Cortex of kidney (tissue), 1 donor: ENCODE data around the gene ABCD3.

Source experiments
- DNase-seq: peaks from one replicate; lab custom pipeline; 2025; lab: John Stamatoyannopoulos, UW

The ABCD3 gene

DNA sequence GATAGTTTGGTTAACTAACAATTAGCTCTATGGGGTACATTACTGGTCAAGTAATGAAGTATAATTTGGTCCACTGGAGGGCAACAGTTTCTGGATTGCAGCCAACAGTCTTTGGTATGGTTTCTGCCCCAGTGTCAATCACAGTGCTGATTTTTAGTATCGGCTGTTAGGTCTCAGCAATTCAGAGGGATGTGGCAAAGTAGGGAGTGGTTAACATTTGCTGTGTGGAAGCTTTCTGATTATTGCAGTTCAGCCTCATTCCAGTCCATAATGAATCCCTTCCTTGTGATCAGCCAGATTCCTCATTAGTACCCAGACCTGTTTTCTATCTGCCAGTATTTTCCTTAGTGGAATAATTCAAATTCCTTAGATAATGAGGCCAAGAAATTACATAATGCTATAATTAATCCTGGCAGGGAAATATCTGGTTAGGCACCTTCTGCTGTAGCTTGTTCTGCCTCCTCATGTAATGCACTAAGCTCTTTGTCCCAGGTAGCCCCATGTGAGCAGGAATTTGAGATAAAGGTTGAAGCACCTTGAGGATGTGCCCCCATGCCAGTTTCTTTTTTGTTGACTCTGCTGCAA is 109.3 kb downstream of the ABCD3 start:
- no peak for DNase-seq

DNA sequence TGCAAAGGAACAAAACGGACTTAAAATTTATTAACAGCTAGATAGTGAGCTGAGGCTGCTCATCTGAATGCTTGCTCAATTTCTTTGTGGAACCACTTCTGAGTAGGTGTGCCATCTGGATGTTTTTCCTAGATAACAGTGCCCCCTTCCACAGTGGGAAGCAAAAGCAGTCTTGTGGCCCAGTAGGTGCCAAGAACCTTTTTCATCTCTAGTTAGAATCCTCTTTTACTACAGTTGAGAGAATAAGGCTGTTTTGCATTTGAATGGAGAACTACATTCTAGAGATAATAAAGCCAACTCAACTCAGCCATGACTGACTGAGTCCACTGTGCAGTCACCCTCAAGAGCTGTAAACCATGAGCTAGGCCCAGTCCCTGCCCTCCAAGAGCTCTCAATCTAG is 110.1 kb downstream of the ABCD3 start:
- DNase-seq: no peak

GRCh38 chr1:94528826-94529225 is 110.6 kb downstream of the ABCD3 start:
- no peak for DNase-seq

- DNase-seq: no peak
Measured at GRCh38 chr1:94529416-94529815, 111.2 kb downstream of the ABCD3 start.

DNA sequence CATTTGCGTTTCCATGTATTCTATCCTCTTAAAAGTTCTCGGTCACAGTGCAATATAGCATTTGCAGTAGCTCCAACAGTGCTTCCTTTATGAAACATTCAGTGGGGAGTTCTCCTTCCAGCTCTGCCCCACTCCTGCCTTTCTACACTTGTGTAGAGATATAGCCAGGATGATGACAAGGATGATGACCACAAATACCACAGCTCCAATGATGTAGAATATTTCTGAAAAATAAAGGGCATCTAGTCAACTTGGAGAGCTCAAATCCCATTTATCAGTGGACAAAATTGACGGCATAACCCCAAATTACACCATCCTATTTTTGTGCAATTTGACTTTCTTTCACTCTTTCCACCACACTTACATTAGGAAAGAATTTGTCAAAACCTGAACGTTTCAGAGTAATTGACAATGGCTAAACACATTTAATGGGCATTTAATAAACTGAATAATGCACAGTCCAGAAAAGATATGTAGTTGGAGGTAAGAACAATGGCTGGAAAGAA is 112.2 kb downstream of the ABCD3 start:
- DNase-seq: no peak

GRCh38 chr1:94531664-94532063 is 113.5 kb downstream of the ABCD3 start:
- no peak for DNase-seq

GRCh38 chr1:94532077-94532476 is 113.9 kb downstream of the ABCD3 start:
- no peak for DNase-seq

DNA sequence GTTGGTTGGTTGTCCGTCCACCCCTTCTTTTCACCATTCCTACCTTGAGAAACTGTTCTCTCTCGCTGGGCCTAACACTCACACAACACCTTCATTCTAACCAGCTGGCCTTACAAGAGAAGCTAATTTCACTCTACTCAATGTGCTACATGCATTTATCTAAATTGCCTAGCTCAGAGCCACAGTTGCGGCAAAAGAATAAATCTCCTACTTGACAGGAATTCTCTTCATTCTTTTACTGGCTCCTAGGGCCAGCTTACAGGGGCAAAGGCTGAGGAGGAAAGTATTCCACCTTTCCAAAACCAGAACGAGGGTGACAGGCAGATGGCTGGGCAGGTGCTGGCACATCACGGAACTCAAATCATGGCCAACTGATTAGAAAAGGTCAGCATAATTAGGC is 116.9 kb downstream of the ABCD3 start:
- no peak for DNase-seq

DNA sequence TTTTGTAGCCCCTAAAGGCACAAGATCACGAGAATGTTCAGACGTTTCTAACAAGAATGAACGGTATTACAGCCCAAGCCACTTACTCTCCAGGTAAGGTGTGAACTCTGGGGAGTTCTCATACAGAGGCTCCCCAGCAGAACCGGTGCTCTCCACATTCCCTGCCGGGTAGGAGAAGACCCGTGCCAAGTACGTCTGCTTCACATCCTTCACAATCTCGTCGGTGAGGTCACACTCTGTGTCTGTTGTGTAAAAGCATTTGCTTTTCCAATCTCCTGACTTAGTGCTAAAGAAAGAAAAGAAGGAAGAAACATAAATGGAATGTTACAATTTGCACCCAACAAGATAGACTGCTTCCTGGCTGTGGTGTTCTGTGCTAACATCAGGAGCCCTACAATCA is 117.7 kb downstream of the ABCD3 start:
- no peak for DNase-seq

GRCh38 chr1:94537254-94537653 is 119.1 kb downstream of the ABCD3 start:
- DNase-seq: no peak

DNA sequence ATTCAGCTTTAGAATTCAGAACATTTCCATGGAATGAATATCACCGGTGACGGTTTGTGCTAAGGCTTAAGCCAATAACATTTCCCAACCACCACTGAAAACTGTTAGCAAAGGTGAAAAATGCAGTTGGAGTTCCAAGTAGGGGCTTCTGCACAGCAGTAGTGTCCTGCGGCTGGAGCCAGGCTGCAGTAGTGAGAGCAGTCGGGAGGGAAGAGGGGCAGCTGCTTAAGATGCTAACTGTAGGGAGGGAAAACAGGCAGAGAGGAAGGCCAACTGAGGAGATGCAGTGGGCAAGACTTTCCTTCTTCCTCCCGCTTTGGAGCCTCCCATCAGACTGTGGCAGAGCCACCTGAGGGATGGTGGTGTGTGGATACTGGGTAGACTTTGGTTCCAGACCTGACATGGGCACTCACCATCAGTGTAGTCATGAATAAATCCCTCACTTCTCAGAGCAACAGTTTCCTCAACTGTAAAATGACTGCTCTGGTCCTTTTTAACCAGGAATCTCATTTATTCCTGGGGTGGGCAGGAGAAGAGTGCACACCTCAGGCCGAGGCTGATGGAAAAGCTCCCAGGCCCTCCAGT is 120.1 kb downstream of the ABCD3 start:
- no peak for DNase-seq

DNA sequence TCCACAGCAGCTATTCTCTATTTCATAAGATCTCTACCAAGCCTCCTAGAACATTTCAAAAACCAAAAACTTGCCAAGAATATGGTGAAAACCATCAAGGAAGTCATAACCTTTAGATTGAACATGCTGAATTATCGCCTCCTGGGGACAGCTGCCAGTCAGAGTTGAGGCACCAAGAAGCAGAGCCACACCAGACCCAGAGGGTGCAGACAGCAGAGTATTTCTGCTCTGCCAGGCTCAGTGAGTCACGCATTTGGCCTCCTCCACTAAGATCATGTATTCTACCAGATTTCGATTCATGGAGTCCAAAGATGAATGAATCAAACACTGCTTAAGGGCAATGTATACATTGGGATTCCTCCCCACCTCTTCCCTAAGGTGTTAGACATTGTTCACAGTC is 121.3 kb downstream of the ABCD3 start:
- no peak for DNase-seq

- no peak for DNase-seq
Measured at GRCh38 chr1:94540440-94541245, 122.5 kb downstream of the ABCD3 start.

DNA sequence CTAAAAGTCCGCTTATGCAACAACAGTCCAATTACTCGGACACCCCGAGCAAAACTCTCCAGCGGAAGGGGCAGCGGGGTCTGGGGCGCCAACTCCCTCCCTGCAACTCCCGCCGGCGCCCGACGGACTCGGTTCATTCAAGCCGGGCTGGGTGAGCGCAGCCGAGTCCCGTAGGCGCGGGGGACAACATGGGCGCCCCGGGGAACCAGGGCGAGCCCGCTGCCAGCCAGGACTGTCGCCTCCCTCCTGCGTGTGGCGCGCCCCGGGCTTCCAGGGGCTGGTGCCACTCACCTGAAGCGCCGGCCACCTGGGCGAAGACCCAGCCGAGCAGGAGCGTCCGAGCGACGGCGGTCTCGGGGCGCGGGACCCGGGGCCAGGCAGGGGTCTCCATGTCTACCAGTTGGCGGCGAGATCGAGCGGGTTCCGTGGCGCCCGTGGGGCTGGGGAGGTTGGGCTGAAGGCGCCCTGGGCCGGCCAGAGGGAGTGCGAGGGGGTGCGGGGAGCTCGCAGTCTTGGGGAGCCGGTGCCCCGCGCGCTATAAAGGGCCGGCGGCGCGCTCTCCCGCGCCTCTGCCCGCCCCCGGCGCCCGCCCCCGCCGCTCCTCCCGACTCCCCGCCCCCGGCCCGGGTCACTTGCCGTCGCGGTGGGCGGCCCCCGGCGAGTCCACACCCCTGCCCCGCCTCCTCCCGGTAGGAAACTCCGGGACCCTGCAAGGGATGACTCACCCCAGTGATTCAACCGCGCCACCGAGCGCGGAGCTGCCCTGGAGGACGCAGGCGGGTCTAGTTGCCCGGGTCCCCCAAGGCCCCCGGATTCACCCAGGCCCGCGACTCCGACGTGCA is 123.3 kb downstream of the ABCD3 start, which contains the start of gene F3:
TSS of gene F3 (minus strand) at position 514 of the 842 bp plus-strand sequence. CDS start at position 391, 123 bp downstream.
- no peak for DNase-seq

GRCh38 chr1:94542088-94542870 is 124.1 kb downstream of the ABCD3 start:
- DNase-seq: no peak

DNA sequence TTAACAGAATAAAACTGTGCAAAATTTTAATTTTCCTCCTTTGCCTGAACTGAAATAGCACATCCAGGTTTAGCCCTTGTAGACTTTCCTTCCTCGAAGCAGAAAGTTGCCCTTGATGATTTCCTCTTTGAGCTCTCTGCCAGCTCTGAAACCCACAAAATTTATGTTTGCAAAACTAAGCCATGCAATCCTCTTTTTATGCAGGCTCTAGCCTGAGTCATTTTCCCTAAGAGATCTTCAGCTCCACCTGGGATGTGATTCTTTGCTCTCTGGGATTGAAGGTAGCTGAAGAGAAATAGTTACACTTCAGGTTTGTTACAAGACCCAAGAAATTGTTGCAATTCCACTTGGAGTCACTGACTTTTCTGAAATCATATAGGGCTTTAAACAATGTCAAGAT is 124.8 kb downstream of the ABCD3 start:
- no peak for DNase-seq

DNA sequence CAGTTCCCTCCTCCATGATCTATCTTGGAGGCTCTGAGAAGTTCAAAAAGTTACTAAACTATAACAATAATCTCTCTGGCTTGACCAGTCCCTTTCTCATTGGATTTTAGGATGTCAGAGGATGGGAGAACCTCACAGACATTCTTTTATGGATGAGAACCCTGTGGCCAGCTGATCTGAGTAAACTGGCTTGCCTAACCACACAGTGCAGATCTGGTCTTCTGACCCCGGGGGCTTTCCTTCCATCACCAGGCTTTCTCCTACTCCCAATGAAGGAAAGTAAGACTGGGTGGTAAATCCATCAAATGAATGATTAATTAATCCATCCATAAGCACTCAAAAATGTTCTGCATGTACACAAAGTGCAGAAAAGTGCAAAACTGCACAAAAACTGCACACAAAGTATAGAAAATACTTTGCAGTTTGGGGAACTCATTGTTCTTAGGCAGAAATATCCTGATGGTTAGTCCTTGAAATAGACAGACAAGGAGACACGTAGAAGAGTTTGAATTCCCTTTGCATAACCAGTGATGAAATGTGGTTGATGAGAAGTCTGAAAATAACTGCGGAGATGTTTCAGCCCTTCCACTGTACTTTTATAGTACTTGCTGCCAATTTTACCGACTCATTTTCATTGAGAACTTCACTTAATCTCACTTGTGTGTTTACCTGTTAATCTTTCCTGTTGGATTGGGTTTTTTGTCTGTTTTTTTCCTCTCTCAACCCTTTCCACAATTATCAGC is 125.9 kb downstream of the ABCD3 start:
- no peak for DNase-seq

DNA sequence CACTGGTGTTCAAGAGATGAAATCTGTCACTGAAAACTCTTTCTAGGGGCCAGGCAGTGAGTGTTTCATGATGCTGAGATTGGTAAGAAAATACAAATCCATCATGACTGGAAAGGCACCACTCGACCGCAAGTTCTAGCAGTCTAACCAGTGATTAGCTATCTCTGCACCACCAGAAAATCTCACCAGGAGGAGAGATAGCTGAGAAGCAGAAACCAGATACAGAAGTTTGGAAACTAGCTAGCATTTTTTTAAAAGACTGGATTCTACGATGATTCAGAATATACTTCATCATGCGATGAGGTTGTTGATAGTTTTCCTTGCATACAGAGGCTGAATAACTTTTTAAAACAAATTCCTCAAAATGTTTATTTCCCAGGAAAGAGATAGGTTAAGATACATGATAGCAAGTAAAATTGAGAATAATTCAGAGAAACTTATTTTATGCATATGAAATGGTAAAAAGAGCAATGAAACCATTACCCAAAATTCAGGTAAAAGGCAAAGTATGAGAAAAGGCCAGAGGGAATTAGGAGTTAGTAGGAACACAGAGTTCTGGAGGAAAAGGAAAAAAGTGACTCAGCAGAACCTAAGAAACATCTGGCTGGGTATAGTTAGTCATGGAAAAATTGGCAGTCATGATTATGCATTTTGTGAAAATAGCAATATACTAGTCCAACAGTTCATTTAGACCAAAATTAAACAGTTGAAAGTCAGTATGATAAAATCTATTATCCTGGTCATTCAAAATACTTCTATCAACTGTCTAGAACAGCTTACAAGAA is 126.7 kb downstream of the ABCD3 start:
- DNase-seq: no peak

GRCh38 chr1:94549706-94550105 is 131.5 kb downstream of the ABCD3 start:
- no peak for DNase-seq

DNA sequence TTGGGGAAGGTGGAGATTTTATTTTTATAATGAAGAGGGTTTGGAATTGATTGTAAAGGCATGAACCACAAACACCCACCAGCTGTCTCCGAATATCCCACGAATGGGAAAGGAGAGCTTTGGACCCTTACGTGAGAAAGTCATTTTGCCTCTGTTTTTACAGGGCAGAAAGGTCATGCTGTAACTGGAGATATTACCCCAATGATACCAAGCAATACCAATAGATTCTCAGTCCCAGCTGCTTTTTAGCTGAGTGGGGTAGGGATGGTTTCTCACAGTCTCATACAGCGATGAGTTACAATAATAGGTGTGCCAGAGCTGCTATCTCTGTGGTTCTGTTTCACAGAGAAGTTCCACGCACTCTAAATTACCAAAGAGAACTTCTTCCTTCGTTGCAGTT is 132.2 kb downstream of the ABCD3 start:
- DNase-seq: no peak
